ENCODE measurements around the gene SPAG4.

- TF ChIP-seq CTCF (IDR thresholded peaks at IDR 0.05) (no peak), POLR2A (IDR thresholded peaks at IDR 0.05) (no peak)
Measured at GRCh38 chr20:35599776-35600120, 15.9 kb upstream of the SPAG4 start.
